GM12878 (cell line): ENCODE measurements around the gene ACHE. TPM values are rescaled to one million over a fixed set of nuclear protein-coding genes. Genes with fewer than 3 reads are reported as not detected.
"Not testable (repeated sequence)": the region's sequence is repeated elsewhere in the genome, so short reads cannot be mapped to it uniquely, and the experiment has no call there.

ENCODE experiments used
- ATAC-seq: fragments of 200-7000 bp; cut with Tn5 transposase; 3 replicates; pipeline ENCODE4 v1.9.1; 2020; ENCODE audit warnings: mild to moderate bottlenecking, moderate library complexity
- BruUV-seq: library from RNA; stranded (reverse); fragments of 400-500 nt; replicated peaks from 2 replicates; lab custom pipeline; 2021; lab: Mats Ljungman, UMichigan
- CTCF ChIA-PET: fragments of 300-600 bp; sonication (Branson Sonifier 250); formaldehyde crosslinking; extraction: SDS; loops from one replicate; lab custom pipeline; 2021; ENCODE audit warnings: inconsistent platforms; lab: Yijun Ruan, JAX
- POLR2A ChIA-PET: fragments of 350-600 bp; formaldehyde crosslinking; extraction: SDS; loops from one replicate; lab custom pipeline; 2021; ENCODE audit warnings: inconsistent platforms; lab: Charles Lee
- RAD21 ChIA-PET: fragments of 300-600 bp; sonication (Branson Sonifier 250); formaldehyde crosslinking; loops from one replicate; lab custom pipeline; 2023; ENCODE audit warnings: antibody characterized with exemption; ENCODE audit not compliant: unreplicated experiment; lab: Charles Lee
- SMC1A ChIA-PET: fragments of 300-600 bp; sonication (Branson Sonifier 250); formaldehyde crosslinking; loops from one replicate; lab custom pipeline; 2023; ENCODE audit not compliant: unreplicated experiment, uncharacterized antibody; lab: Charles Lee
- DNase-seq: peaks from one replicate; pipeline ENCODE4 v3.0.0-alpha.2; 2011; ENCODE audit warnings: low read depth, low spot score
- FAIRE-seq: peaks from 3 replicates; lab custom pipeline; 2011; peaks lifted over from hg19 to GRCh38; lab: Jason Lieb, UNC
- H2AFZ ChIP-seq: 2 replicates; pipeline ENCODE4 v1.6.0; 2011; ENCODE audit warnings: low read depth, low read length, control low read depth; ENCODE audit not compliant: control insufficient read depth
- H3K27ac ChIP-seq: 2 replicates; pipeline ENCODE4 v1.5.1; 2011; ENCODE audit warnings: control low read depth; ENCODE audit not compliant: control insufficient read depth, insufficient read depth
- H3K27me3 ChIP-seq, 2 experiments: replicated peaks in 1 of 2; 2 replicates each; pipeline versions ENCODE4 v1.6.0 to v1.6.1; 2011; ENCODE audit warnings: low read length in 1 of 2; ENCODE audit not compliant: control insufficient read depth in 2 of 2, insufficient read depth in 2 of 2
- H3K36me3 ChIP-seq, 2 experiments: 2 replicates each; pipeline ENCODE4 v1.5.1; 2011; ENCODE audit warnings: low read length in 1 of 2; ENCODE audit not compliant: control insufficient read depth in 2 of 2, insufficient read depth in 2 of 2
- H3K4me1 ChIP-seq: 2 replicates; pipeline ENCODE4 v1.6.1; 2011; ENCODE audit warnings: mild to moderate bottlenecking, low read length, moderate library complexity, mixed read lengths; ENCODE audit not compliant: control insufficient read depth, insufficient read depth
- H3K4me2 ChIP-seq: 2 replicates; pipeline ENCODE4 v1.6.0; 2011; ENCODE audit warnings: control low read depth; ENCODE audit not compliant: control insufficient read depth, insufficient read depth
- H3K4me3 ChIP-seq: fragments of 200-600 bp; sonication (generic); 2 replicates; pipeline ENCODE4 v1.5.1; 2016
- H3K79me2 ChIP-seq: 2 replicates; pipeline ENCODE4 v1.6.0; 2011; ENCODE audit warnings: low read length; ENCODE audit not compliant: control insufficient read depth, insufficient read depth
- H3K9ac ChIP-seq: 2 replicates; pipeline ENCODE4 v1.8.0; 2011; ENCODE audit warnings: low read length, control low read depth, mixed read lengths; ENCODE audit not compliant: control insufficient read depth, insufficient read depth
- H3K9me3 ChIP-seq: replicated peaks from 3 replicates; pipeline ENCODE4 v1.5.1; 2011; ENCODE audit warnings: mild to moderate bottlenecking, low read length; ENCODE audit not compliant: control insufficient read depth, insufficient read depth
- H4K20me1 ChIP-seq: 2 replicates; pipeline ENCODE4 v1.6.0; 2011; ENCODE audit not compliant: control insufficient read depth, insufficient read depth
- CTCF ChIP-seq, 3 experiments: IDR thresholded peaks in 2 of 3; conservative IDR thresholded peaks in 1 of 3; 2 replicates each; pipeline ENCODE4 v1.5.1; 2011; ENCODE audit warnings: low read depth in 3 of 3, low read length in 3 of 3, mild to moderate bottlenecking in 3 of 3, control low read depth in 2 of 3, moderate library complexity in 2 of 3, inconsistent platforms in 1 of 3, mixed read lengths in 1 of 3; ENCODE audit not compliant: control insufficient read depth in 2 of 3, insufficient read depth in 1 of 3; ENCODE audit errors: extremely low read depth in 1 of 3
- ZBTB11 ChIP-seq: fragments of 450-650 bp; formaldehyde crosslinking; IDR thresholded peaks from 2 replicates; pipeline ENCODE4 v1.5.0; 2022; ENCODE audit warnings: mild to moderate bottlenecking, missing genetic modification characterization
- ZNF592 ChIP-seq: fragments of 450-650 bp; IDR thresholded peaks from 2 replicates; pipeline ENCODE4 v1.6.1; 2017; ENCODE audit warnings: mild to moderate bottlenecking, moderate library complexity
- WGBS: methylation state at CpG from one replicate; pipeline ENCODE4 v1.1.6; 2016; ENCODE audit warnings: low lambda C conversion rate; ENCODE audit not compliant: insufficient replicate concordance, insufficient coverage; ENCODE audit errors: missing lambda C conversion rate; 5-methylcytosine and 5-hydroxymethylcytosine counted together
- in situ Hi-C: fragments of 300-500 bp; cut with MboI; formaldehyde crosslinking; loops from 9 replicates; pipeline ENCODE4 v1.14.3; 2018; ENCODE audit warnings: mixed read lengths
- intact Hi-C: fragments of 100-400 bp; cut with micrococcal nuclease; formaldehyde crosslinking; loops from one replicate; pipeline ENCODE4 v1.14.2; 2022; ENCODE audit not compliant: unreplicated experiment
- polyA plus RNA-seq, 11 experiments: library from polyadenylated mRNA; depleted of rRNA in 4 of 11; unstranded in 6 of 11; stranded (reverse) in 5 of 11; fragments of >200 nt; fragmentation: Nextera tagmentation in 4 of 11; fragmentation: Illumina TruSeq in 1 of 11; extraction: Ambion mirVana in 4 of 11; extraction: Trizol in 1 of 11; gene quantifications; 1 replicate in 1 of 11; 2 replicates in 10 of 11; pipeline versions ENCODE4 v1.2.1 to v1.2.3, GENCODE V29; 2011 to 2016; ENCODE audit warnings: inconsistent platforms in 2 of 11, missing spikeins in 2 of 11, low read depth in 1 of 11
- total RNA-seq, 4 experiments: library from RNA; depleted of rRNA in 3 of 4; stranded (reverse); fragments of >200 nt in 3 of 4; fragmentation: Illumina TruSeq in 1 of 4; extraction: Trizol in 1 of 4; gene quantifications; 2 replicates each; pipeline versions ENCODE4 v1.2.1 to v1.2.3, GENCODE V29; 2013 to 2021
- TF ChIP-seq, protein P1 (sequence below): IDR thresholded peaks from 2 replicates; pipeline ENCODE4 v1.6.1; 2011; ENCODE audit warnings: borderline replicate concordance, low read depth, mild to moderate bottlenecking, moderate library complexity, low read length; ENCODE audit not compliant: insufficient read depth, poor library complexity, severe bottlenecking

The ACHE gene
- total and polyA plus RNA-seq, 10 of the 15 experiments (the other 5 are each of a cell fraction or from before 2014, with no cell fraction given) = 0.07 to 5.1 (median 2.3) TPM; not detected in 1

DNA sequence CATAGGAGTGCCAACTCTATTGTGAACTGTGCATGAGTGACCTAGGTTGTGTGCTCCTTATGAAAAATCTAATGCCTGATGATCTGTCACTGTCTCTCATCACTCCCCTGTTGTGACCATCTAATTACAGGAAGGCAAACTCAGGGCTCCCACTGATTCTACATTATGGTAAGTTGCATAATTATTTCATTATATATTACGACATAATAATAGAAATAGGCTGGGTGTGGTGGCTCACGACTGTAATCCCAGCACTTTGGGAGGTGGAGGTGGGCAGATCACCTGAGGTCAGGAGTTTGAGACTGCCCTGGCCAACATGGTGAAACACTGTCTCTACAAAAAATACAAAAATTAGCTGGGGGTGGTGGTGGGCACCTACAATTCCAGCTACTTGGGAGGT lies 39.7 kb upstream of the ACHE start:
- H3K36me3 ChIP-seq, H3K9me3 ChIP-seq, CTCF ChIA-PET, H3K4me1 ChIP-seq, H3K79me2 ChIP-seq, H4K20me1 ChIP-seq, in situ Hi-C loops, POLR2A ChIA-PET, H3K27me3 ChIP-seq, ATAC-seq, H2AFZ ChIP-seq, H3K27ac ChIP-seq, BruUV-seq, H3K9ac ChIP-seq, H3K4me2 ChIP-seq, H3K4me3 ChIP-seq, intact Hi-C loops, SMC1A ChIA-PET, RAD21 ChIA-PET, FAIRE-seq, DNase-seq: not testable (repeated sequence)
- 11% methylated on average over 2 of the region's 2 CpGs for WGBS

GRCh38 chr7:100933734-100934133 lies 38.0 kb upstream of the ACHE start:
- no peak overlapping the region for H3K4me3 ChIP-seq
- in situ Hi-C loops (no loop called here), intact Hi-C loops (no loop called here)
- WGBS = 19% methylated on average over 4 of the region's 4 CpGs
- SMC1A ChIA-PET = no interaction called here
- no peaks in the 10 kb centered on the region for H3K4me1 ChIP-seq
- H3K4me2 ChIP-seq = no peak overlapping the region
- CTCF ChIA-PET = no interaction called here
- H3K27ac ChIP-seq = no peak overlapping the region
- BruUV-seq = no TSS peak
- H3K9ac ChIP-seq = no peak overlapping the region
- no peak overlapping the region for H2AFZ ChIP-seq
- POLR2A ChIA-PET = no interaction called here
- H3K79me2 ChIP-seq = no peaks in the 10 kb centered on the region
- H3K9me3 ChIP-seq = peaks cover 1% of the 10 kb centered on the region; the same call in 2 of the 3 replicates
- no peaks in the 10 kb centered on the region; a peak in 1 of 4 replicates for H3K27me3 ChIP-seq
- FAIRE-seq = no peak
- DNase-seq = no peak
- RAD21 ChIA-PET = no interaction called here
- ATAC-seq = no peak
- no peaks in the 10 kb centered on the region for H3K36me3 ChIP-seq
- H4K20me1 ChIP-seq = no peaks in the 10 kb centered on the region
- TF ChIP-seq CTCF (IDR thresholded peaks at IDR 0.05 in 2 of 3, conservative IDR thresholded peaks at IDR 0.05 in 1 of 3; ENCODE audit: control insufficient read depth in 2 of 3, extremely low read depth in 1 of 3, insufficient read depth in 1 of 3, low read depth in 3 of 3, low read length in 3 of 3) (no peak), ZBTB11 (CRISPR knock-in tag) (no peak), ZNF592 (no peak)
- TF ChIP-seq, protein P1, sequence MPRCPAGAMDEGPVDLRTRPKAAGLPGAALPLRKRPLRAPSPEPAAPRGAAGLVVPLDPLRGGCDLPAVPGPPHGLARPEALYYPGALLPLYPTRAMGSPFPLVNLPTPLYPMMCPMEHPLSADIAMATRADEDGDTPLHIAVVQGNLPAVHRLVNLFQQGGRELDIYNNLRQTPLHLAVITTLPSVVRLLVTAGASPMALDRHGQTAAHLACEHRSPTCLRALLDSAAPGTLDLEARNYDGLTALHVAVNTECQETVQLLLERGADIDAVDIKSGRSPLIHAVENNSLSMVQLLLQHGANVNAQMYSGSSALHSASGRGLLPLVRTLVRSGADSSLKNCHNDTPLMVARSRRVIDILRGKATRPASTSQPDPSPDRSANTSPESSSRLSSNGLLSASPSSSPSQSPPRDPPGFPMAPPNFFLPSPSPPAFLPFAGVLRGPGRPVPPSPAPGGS = no peak
